ENCODE results near the gene LYRM2.

DNA sequence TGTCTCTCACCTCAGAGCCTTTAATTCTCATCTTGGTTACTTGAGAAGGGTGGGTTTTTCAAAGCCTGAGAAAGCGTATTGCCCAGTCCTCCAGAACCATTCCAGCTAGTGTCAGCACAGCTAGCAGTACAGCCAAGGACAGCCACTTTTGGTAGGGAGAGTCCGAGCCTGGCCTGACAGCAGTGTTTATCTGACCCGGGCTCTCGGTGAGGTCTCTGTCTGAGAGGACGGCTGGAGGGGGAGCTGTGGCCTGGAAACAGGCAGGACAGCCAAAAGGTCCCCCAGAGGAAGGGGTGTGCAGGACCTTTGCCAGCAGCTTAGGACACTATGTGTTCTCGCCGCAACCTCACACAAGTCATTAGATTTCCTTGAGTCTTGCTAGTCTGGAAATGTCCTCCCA lies 38.8 kb downstream of the LYRM2 start:
- TF ChIP-seq TAF1 (IDR thresholded peaks at IDR 0.05; ENCODE audit: low read depth, low read length) (no peak), POLR2AphosphoS5 (IDR thresholded peaks at IDR 0.05; ENCODE audit: low read depth, low read length) (no peak), POLR2A (IDR thresholded peaks at IDR 0.05; ENCODE audit: low read depth, low read length) (no peak), POU2F2 (IDR thresholded peaks at IDR 0.05; ENCODE audit: low read depth, low read length) (no peak), SPI1 (IDR thresholded peaks at IDR 0.05; ENCODE audit: low read depth, low read length) (no peak)

Measured in GM12891 (cell line).